H1 (cell line): ENCODE measurements around the gene GNG14. TPM values are rescaled to one million over a fixed set of nuclear protein-coding genes. Genes with fewer than 3 reads are reported as not detected.

ENCODE experiments used
- CTCF ChIA-PET: fragments of 300-600 bp; sonication (Branson Sonifier 250); formaldehyde crosslinking; loops from one replicate; lab custom pipeline; 2021; ENCODE audit not compliant: partially characterized antibody; lab: Charles Lee
- POLR2A ChIA-PET: fragments of 300-600 bp; sonication (Branson Sonifier 250); formaldehyde crosslinking; loops from one replicate; lab custom pipeline; 2021; ENCODE audit warnings: inconsistent platforms; ENCODE audit not compliant: partially characterized antibody; lab: Charles Lee
- DNase-seq, 2 experiments: peaks; one replicate each; pipeline versions ENCODE4 v3.0.0 to v3.0.0-alpha.2; 2010 to 2022; ENCODE audit warnings: low spot score in 2 of 2, low read depth in 1 of 2, mixed read lengths in 1 of 2
- FAIRE-seq: peaks from 2 replicates; lab custom pipeline; 2011; peaks lifted over from hg19 to GRCh38; lab: Jason Lieb, UNC
- H2AFZ ChIP-seq: 2 replicates; pipeline ENCODE4 v1.8.1; 2012; ENCODE audit warnings: low read length, inconsistent platforms
- H2AK5ac ChIP-seq: 2 replicates; pipeline ENCODE4 v1.6.1; 2013; ENCODE audit warnings: low read depth, low read length
- H2BK120ac ChIP-seq: replicated peaks from 2 replicates; pipeline ENCODE3; 2013; ENCODE audit warnings: low read depth, low read length, inconsistent platforms
- H2BK12ac ChIP-seq: 2 replicates; pipeline ENCODE4 v1.6.1; 2013; ENCODE audit warnings: low read depth, low read length
- H2BK15ac ChIP-seq: 2 replicates; pipeline ENCODE4 v1.6.1; 2013; ENCODE audit warnings: low read length
- H2BK20ac ChIP-seq: 2 replicates; pipeline ENCODE4 v1.6.1; 2013; ENCODE audit warnings: low read length
- H2BK5ac ChIP-seq: 2 replicates; pipeline ENCODE4 v1.6.1; 2013; ENCODE audit warnings: low read depth, low read length
- H3K14ac ChIP-seq: 2 replicates; pipeline ENCODE4 v1.6.1; 2013; ENCODE audit warnings: inconsistent platforms; ENCODE audit not compliant: insufficient read length
- H3K18ac ChIP-seq: 2 replicates; pipeline ENCODE4 v1.6.1; 2013; ENCODE audit warnings: low read length; ENCODE audit errors: extremely low read depth
- H3K23ac ChIP-seq: 2 replicates; pipeline ENCODE4 v1.6.1; 2013; ENCODE audit warnings: inconsistent platforms; ENCODE audit not compliant: insufficient read length
- H3K23me2 ChIP-seq: 2 replicates; pipeline ENCODE4 v1.6.1; 2013; ENCODE audit warnings: low read depth, low read length
- H3K27ac ChIP-seq: 2 replicates; pipeline ENCODE4 v1.6.1; 2011; ENCODE audit warnings: low read depth, low read length, inconsistent platforms
- H3K27me3 ChIP-seq, 4 experiments: replicated peaks in 1 of 4; 1 replicate in 1 of 4; 2 replicates in 3 of 4; pipeline versions ENCODE4 v1.6.1 to v1.8.1; 2011 to 2013; ENCODE audit warnings: low read length in 3 of 4, mild to moderate bottlenecking in 3 of 4, inconsistent platforms in 2 of 4, mixed read lengths in 2 of 4, moderate library complexity in 1 of 4; ENCODE audit not compliant: control insufficient read depth in 3 of 4, insufficient read depth in 3 of 4; ENCODE audit errors: extremely low read depth in 1 of 4
- H3K36me3 ChIP-seq, 4 experiments: 2 replicates each; pipeline versions ENCODE4 v1.6.1 to v1.8.1; 2011 to 2013; ENCODE audit warnings: mild to moderate bottlenecking in 4 of 4, low read length in 3 of 4, moderate library complexity in 2 of 4, control low read depth in 1 of 4, inconsistent platforms in 1 of 4; ENCODE audit not compliant: insufficient read depth in 4 of 4, control insufficient read depth in 2 of 4
- H3K4ac ChIP-seq: replicated peaks from 2 replicates; pipeline ENCODE3; 2013; ENCODE audit warnings: low read length, low read depth, mixed read lengths, inconsistent platforms; ENCODE audit not compliant: insufficient read length
- H3K4me1 ChIP-seq, 4 experiments: replicated peaks in 1 of 4; 1 replicate in 1 of 4; 2 replicates in 3 of 4; pipeline versions ENCODE4 v1.6.1 to v1.8.1; 2011 to 2013; ENCODE audit warnings: low read length in 3 of 4, inconsistent platforms in 2 of 4, mixed read lengths in 1 of 4; ENCODE audit not compliant: insufficient read depth in 4 of 4, control insufficient read depth in 3 of 4
- H3K4me2 ChIP-seq, 2 experiments: 2 replicates each; pipeline versions ENCODE4 v1.6.1 to v1.8.1; 2011 to 2013; ENCODE audit warnings: low read depth in 2 of 2, low read length in 2 of 2, control low read depth in 1 of 2, inconsistent platforms in 1 of 2, mild to moderate bottlenecking in 1 of 2; ENCODE audit not compliant: insufficient read depth in 1 of 2
- H3K4me3 ChIP-seq, 4 experiments: fragments of 200-600, 300-600 bp in 1 of 4; sonication (generic), shearing (Covaris generic), sonication (Bioruptor Twin) in 1 of 4; 2 replicates each; pipeline versions ENCODE4 v1.5.1 to v1.8.1; 2011 to 2016; ENCODE audit warnings: low read length in 4 of 4, low read depth in 3 of 4, control low read depth in 2 of 4, inconsistent platforms in 2 of 4, mild to moderate bottlenecking in 2 of 4, mixed read lengths in 1 of 4, moderate library complexity in 1 of 4; ENCODE audit not compliant: insufficient read depth in 2 of 4; ENCODE audit errors: extremely low read depth in 1 of 4
- H3K56ac ChIP-seq: replicated peaks from 2 replicates; pipeline ENCODE3; 2013; ENCODE audit warnings: low read depth, mild to moderate bottlenecking, mixed read lengths, low read length, inconsistent platforms; ENCODE audit not compliant: insufficient read length
- H3K79me1 ChIP-seq: 2 replicates; pipeline ENCODE4 v1.6.1; 2013; ENCODE audit warnings: low read depth, low read length, control low read depth
- H3K79me2 ChIP-seq, 2 experiments: 2 replicates each; pipeline versions ENCODE4 v1.6.1 to v1.8.1; 2012 to 2013; ENCODE audit warnings: low read length in 2 of 2, mild to moderate bottlenecking in 2 of 2, inconsistent platforms in 1 of 2; ENCODE audit not compliant: insufficient read depth in 2 of 2, control insufficient read depth in 1 of 2
- H3K9ac ChIP-seq, 4 experiments: replicated peaks in 1 of 4; 1 replicate in 1 of 4; 2 replicates in 3 of 4; pipeline versions ENCODE4 v1.6.1 to v1.8.1; 2011 to 2013; ENCODE audit warnings: low read depth in 3 of 4, low read length in 3 of 4, control low read depth in 2 of 4, mild to moderate bottlenecking in 2 of 4, moderate library complexity in 2 of 4, inconsistent platforms in 1 of 4; ENCODE audit errors: extremely low read depth in 1 of 4
- H3K9me3 ChIP-seq, 2 experiments: 2 replicates each; pipeline versions ENCODE4 v1.6.1 to v1.8.1; 2012 to 2013; ENCODE audit warnings: mild to moderate bottlenecking in 2 of 2, moderate library complexity in 2 of 2, control low read depth in 1 of 2, inconsistent platforms in 1 of 2, low read depth in 1 of 2, low read length in 1 of 2, mixed read lengths in 1 of 2; ENCODE audit not compliant: insufficient read depth in 2 of 2
- H4K20me1 ChIP-seq, 2 experiments: replicated peaks in 1 of 2; 2 replicates each; pipeline versions ENCODE3 to v1.8.1; 2011 to 2013; ENCODE audit warnings: inconsistent platforms in 2 of 2, low read length in 2 of 2, mild to moderate bottlenecking in 1 of 2; ENCODE audit not compliant: insufficient read depth in 2 of 2, control insufficient read depth in 1 of 2
- H4K5ac ChIP-seq: 2 replicates; pipeline ENCODE4 v1.6.1; 2013; ENCODE audit warnings: low read length, low read depth, mixed read lengths, inconsistent platforms; ENCODE audit not compliant: insufficient read length
- H4K8ac ChIP-seq: 2 replicates; pipeline ENCODE4 v1.8.0; 2013; ENCODE audit warnings: mild to moderate bottlenecking, moderate library complexity, low read length, inconsistent platforms; ENCODE audit not compliant: insufficient read depth; ENCODE audit errors: extremely low read depth
- H4K91ac ChIP-seq: replicated peaks from 2 replicates; pipeline ENCODE3; 2013; ENCODE audit warnings: low read length, mixed read lengths, inconsistent platforms; ENCODE audit not compliant: insufficient read length
- ASH2L ChIP-seq: fragments of 200-600, 300-600 bp; sonication (generic); IDR thresholded peaks from one replicate; pipeline ENCODE4 v1.7.1; 2017; ENCODE audit warnings: low read length
- BACH1 ChIP-seq: IDR thresholded peaks from 2 replicates; pipeline ENCODE4 v1.6.1; 2012; ENCODE audit warnings: low read length, improper control_type of control experiment
- BCL11A ChIP-seq, 2 experiments: IDR thresholded peaks; one replicate each; pipeline ENCODE4 v1.6.1; 2011; ENCODE audit warnings: low read depth in 2 of 2, low read length in 2 of 2, mild to moderate bottlenecking in 2 of 2
- CEBPB ChIP-seq: IDR thresholded peaks from 2 replicates; pipeline ENCODE4 v1.6.1; 2012; ENCODE audit warnings: low read depth, low read length
- CHD1 ChIP-seq: IDR thresholded peaks from 2 replicates; pipeline ENCODE4 v1.6.1; 2012; ENCODE audit warnings: low read depth, low read length, improper control_type of control experiment
- CHD2 ChIP-seq: IDR thresholded peaks from 2 replicates; pipeline ENCODE4 v1.6.1; 2012; ENCODE audit warnings: low read length, improper control_type of control experiment
- CTBP2 ChIP-seq: IDR thresholded peaks from 2 replicates; pipeline ENCODE4 v1.7.0; 2011; ENCODE audit warnings: borderline replicate concordance, mild to moderate bottlenecking, moderate library complexity, mixed read lengths, low read length; ENCODE audit not compliant: insufficient read depth, insufficient read length
- GABPA ChIP-seq: IDR thresholded peaks from 2 replicates; pipeline ENCODE4 v1.6.1; 2011; ENCODE audit warnings: mild to moderate bottlenecking, low read length, moderate library complexity, borderline replicate concordance; ENCODE audit not compliant: insufficient read depth
- HDAC6 ChIP-seq: IDR thresholded peaks from one replicate; pipeline ENCODE4 v1.7.1; 2012; ENCODE audit warnings: low read depth, mild to moderate bottlenecking, inconsistent platforms, low read length, moderate library complexity
- JUND ChIP-seq: IDR thresholded peaks from 2 replicates; pipeline ENCODE4 v1.6.1; 2011; ENCODE audit warnings: mild to moderate bottlenecking, improper control_type of control experiment, low read length
- PHF8 ChIP-seq: fragments of 200-600 bp; sonication (generic); conservative IDR thresholded peaks from 2 replicates; pipeline ENCODE4 v1.7.1; 2012; ENCODE audit warnings: low read depth, mild to moderate bottlenecking, inconsistent platforms, low read length, moderate library complexity
- SIX5 ChIP-seq: IDR thresholded peaks from 2 replicates; pipeline ENCODE4 v1.6.1; 2011; ENCODE audit warnings: mild to moderate bottlenecking, low read depth, low read length
- SRF ChIP-seq: IDR thresholded peaks from 2 replicates; pipeline ENCODE4 v1.6.1; 2011; ENCODE audit warnings: mild to moderate bottlenecking, low read depth, low read length, moderate library complexity
- ZNF274 ChIP-seq: IDR thresholded peaks from 2 replicates; pipeline ENCODE4 v1.7.0; 2012; ENCODE audit warnings: low read length, borderline replicate concordance; ENCODE audit errors: extremely low read depth
- WGBS, 2 experiments: shearing (Covaris generic) in 1 of 2; methylation state at CpG; one replicate each; pipeline versions ENCODE4 v1.1.6 to v1.1.7; 2013 to 2015; ENCODE audit warnings: low lambda C conversion rate in 2 of 2, mixed read lengths in 2 of 2, inconsistent platforms in 1 of 2, low coverage in 1 of 2, missing lambda C conversion rate in 1 of 2; ENCODE audit not compliant: insufficient replicate concordance in 2 of 2, insufficient coverage in 1 of 2, insufficient read length in 1 of 2; ENCODE audit errors: extremely low coverage in 1 of 2, missing lambda C conversion rate in 1 of 2; 5-methylcytosine and 5-hydroxymethylcytosine counted together
- polyA plus RNA-seq, 7 experiments: library from polyadenylated mRNA; depleted of rRNA in 3 of 7; stranded (reverse) in 5 of 7; unstranded in 2 of 7; fragments of >200 nt in 5 of 7; fragments of 200-250 nt in 2 of 7; gene quantifications; 1 replicate in 5 of 7; 2 replicates in 1 of 7; 4 replicates in 1 of 7; pipeline versions ENCODE4 v1.2.1 to v1.2.3, GENCODE V29; 2011 to 2013; ENCODE audit warnings: missing spikeins in 2 of 7, mixed read lengths in 2 of 7
- total RNA-seq: library from RNA; stranded (reverse); fragmentation: NEBNext Ultra II Directional; extraction: Animal tissue kit (Norgen Biotek cat#: 25700); gene quantifications from 2 replicates; pipeline ENCODE4 v1.2.1, GENCODE V29; 2021
- TF ChIP-seq, protein P1 (sequence below): IDR thresholded peaks from 2 replicates; pipeline ENCODE4 v1.6.1; 2012; ENCODE audit warnings: inconsistent platforms

Gene GNG14
- total and polyA plus RNA-seq, 2 of the 8 experiments (the other 6 are each of a cell fraction or from before 2014, with no cell fraction given) = not detected

- no peaks in the 10 kb centered on the region for H3K79me2 ChIP-seq
- H3K27ac ChIP-seq = no peak overlapping the region
- no peak overlapping the region for H2BK5ac ChIP-seq
- no peak overlapping the region for H3K18ac ChIP-seq
- H4K8ac ChIP-seq = no peak overlapping the region
- no peak overlapping the region for H3K14ac ChIP-seq
- no peaks in the 10 kb centered on the region for H3K79me1 ChIP-seq
- FAIRE-seq = no peak
- no peak overlapping the region for H2BK120ac ChIP-seq
- H2BK15ac ChIP-seq = no peak overlapping the region
- no peak overlapping the region for H2AFZ ChIP-seq
- H4K5ac ChIP-seq = no peak overlapping the region
- H2AK5ac ChIP-seq = no peak overlapping the region
- no peaks in the 10 kb centered on the region for H3K23me2 ChIP-seq
- WGBS, 2 experiments = 86% methylated on average over 6 of the region's 6 CpGs; no CpG with 5 or more reads in 1 of the 2 experiments
- H3K9me3 ChIP-seq = peaks cover 0 to 4% of the 10 kb centered on the region in 2 experiments; a peak in 1 of 4 replicates
- no peak overlapping the region for H2BK20ac ChIP-seq
- no peak overlapping the region for H3K56ac ChIP-seq
- ChIA-PET CTCF (interaction anchor here (1.2 kb wide), 1 partner anchor 12 kb away, joined by 3 read pairs; no protein-coding TSS in a partner anchor), POLR2A (interaction anchor here (1.0 to 1.4 kb wide), 2 partner anchors 12 to 21 kb away, joined by 3 to 4 read pairs; no protein-coding TSS in a partner anchor)
- H3K4me3 ChIP-seq = no peak overlapping the region
- peaks cover 0 to 4% (median 3%) of the 10 kb centered on the region in 4 experiments; a peak in 5 of 7 replicates for H3K4me1 ChIP-seq
- no peak overlapping the region for H2BK12ac ChIP-seq
- H3K27me3 ChIP-seq = no peaks in the 10 kb centered on the region
- H3K9ac ChIP-seq = no peak overlapping the region
- no peak overlapping the region for H3K4ac ChIP-seq
- no peak for DNase-seq
- no peak overlapping the region for H4K91ac ChIP-seq
- peaks cover 0 to 3% of the 10 kb centered on the region in 2 experiments for H4K20me1 ChIP-seq
- H3K23ac ChIP-seq = no peak overlapping the region
- H3K36me3 ChIP-seq = peaks cover 3 to 12% (median 7%) of the 10 kb centered on the region in 4 experiments; a peak in 6 of 8 replicates
- no peak overlapping the region for H3K4me2 ChIP-seq
- TF ChIP-seq HDAC6 (no peak), PHF8 (no peak), BCL11A (IDR thresholded peaks at IDR 0.05; ENCODE audit: low read depth in 2 of 2, low read length in 2 of 2) (no peak), CHD1 (no peak), JUND (no peak), SRF (no peak), CEBPB (no peak), CHD2 (no peak), BACH1 (no peak), ZNF274 (no peak), SIX5 (no peak), CTBP2 (no peak), GABPA (no peak), ASH2L (no peak)
- TF ChIP-seq, protein P1, sequence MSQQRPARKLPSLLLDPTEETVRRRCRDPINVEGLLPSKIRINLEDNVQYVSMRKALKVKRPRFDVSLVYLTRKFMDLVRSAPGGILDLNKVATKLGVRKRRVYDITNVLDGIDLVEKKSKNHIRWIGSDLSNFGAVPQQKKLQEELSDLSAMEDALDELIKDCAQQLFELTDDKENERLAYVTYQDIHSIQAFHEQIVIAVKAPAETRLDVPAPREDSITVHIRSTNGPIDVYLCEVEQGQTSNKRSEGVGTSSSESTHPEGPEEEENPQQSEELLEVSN = no peak
Observed at GRCh38 chr19:12652219-12652618, 35.6 kb upstream of the GNG14 start.
